ENCODE measurements around the gene C14orf180.

Gene C14orf180

GRCh38 chr14:104614126-104614812 is 34.7 kb downstream of the C14orf180 start:
- H3K4me3 ChIP-seq (ENCODE audit: low read depth, low read length): no peak overlapping the region
- DNase-seq (ENCODE audit: low read depth): no peak
- TF ChIP-seq CTCF (IDR thresholded peaks at IDR 0.05; ENCODE audit: low read depth, low read length) (no peak), MYC (IDR thresholded peaks at IDR 0.05; ENCODE audit: low read depth, low read length) (no peak), POLR2A (IDR thresholded peaks at IDR 0.05; ENCODE audit: extremely low read depth, insufficient read length) (no peak)
- TF ChIP-seq, protein P1, sequence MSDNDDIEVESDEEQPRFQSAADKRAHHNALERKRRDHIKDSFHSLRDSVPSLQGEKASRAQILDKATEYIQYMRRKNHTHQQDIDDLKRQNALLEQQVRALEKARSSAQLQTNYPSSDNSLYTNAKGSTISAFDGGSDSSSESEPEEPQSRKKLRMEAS (IDR thresholded peaks at IDR 0.05; ENCODE audit: low read depth, low read length): no peak

DNA sequence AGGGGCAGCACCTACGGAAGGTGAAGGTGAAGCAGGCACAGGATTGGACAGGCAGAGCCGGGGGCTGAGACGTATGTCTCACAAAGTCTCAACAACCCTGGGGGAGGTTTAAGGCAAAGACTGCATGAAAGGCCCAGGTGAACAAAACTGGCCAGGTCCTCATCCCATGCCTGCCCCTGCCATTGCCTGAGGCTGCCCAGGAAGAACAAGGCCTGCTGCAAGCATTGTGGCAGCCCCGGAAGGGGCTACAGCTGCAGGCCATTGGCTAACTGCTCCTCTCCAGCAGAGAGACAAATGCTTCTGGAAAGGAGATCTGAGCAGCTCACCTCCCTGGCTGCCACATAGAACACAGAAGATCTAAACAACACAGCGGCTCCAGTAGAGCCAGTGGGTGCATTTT is 45.4 kb downstream of the C14orf180 start:
- no peak overlapping the region for H3K4me3 ChIP-seq (ENCODE audit: low read depth, low read length)
- TF ChIP-seq, protein P1 (IDR thresholded peaks at IDR 0.05; ENCODE audit: low read depth, low read length): no peak
- TF ChIP-seq MYC (IDR thresholded peaks at IDR 0.05; ENCODE audit: low read depth, low read length): no peak
- no peak for TF ChIP-seq CTCF (IDR thresholded peaks at IDR 0.05; ENCODE audit: low read depth, low read length)
- no peak for TF ChIP-seq POLR2A (IDR thresholded peaks at IDR 0.05; ENCODE audit: extremely low read depth, insufficient read length)
- no peak for DNase-seq (ENCODE audit: low read depth)

- no peak for TF ChIP-seq MYC (IDR thresholded peaks at IDR 0.05; ENCODE audit: low read depth, low read length)
- TF ChIP-seq CTCF (IDR thresholded peaks at IDR 0.05; ENCODE audit: low read depth, low read length): no peak
- TF ChIP-seq, protein P1 (IDR thresholded peaks at IDR 0.05; ENCODE audit: low read depth, low read length): no peak
- TF ChIP-seq POLR2A (IDR thresholded peaks at IDR 0.05; ENCODE audit: extremely low read depth, insufficient read length): no peak
- no peak overlapping the region for H3K4me3 ChIP-seq (ENCODE audit: low read depth, low read length)
- no peak for DNase-seq (ENCODE audit: low read depth)
These were observed 53.2 kb downstream of the C14orf180 start for GRCh38 chr14:104632781-104633180.

- TF ChIP-seq CTCF (IDR thresholded peaks at IDR 0.05; ENCODE audit: low read depth, low read length) (no peak), POLR2A (IDR thresholded peaks at IDR 0.05; ENCODE audit: extremely low read depth, insufficient read length) (no peak), MYC (IDR thresholded peaks at IDR 0.05; ENCODE audit: low read depth, low read length) (no peak)
- TF ChIP-seq, protein P1 (IDR thresholded peaks at IDR 0.05; ENCODE audit: low read depth, low read length): no peak
- no peak for DNase-seq (ENCODE audit: low read depth)
These were observed 53.9 kb downstream of the C14orf180 start for GRCh38 chr14:104633276-104634137.

GRCh38 chr14:104634138-104634760 is 54.7 kb downstream of the C14orf180 start:
- H3K4me3 ChIP-seq (ENCODE audit: low read depth, low read length): no peak overlapping the region
- DNase-seq (ENCODE audit: low read depth): no peak
- TF ChIP-seq, protein P1 (IDR thresholded peaks at IDR 0.05; ENCODE audit: low read depth, low read length): no peak
- TF ChIP-seq MYC (IDR thresholded peaks at IDR 0.05; ENCODE audit: low read depth, low read length) (no peak), CTCF (IDR thresholded peaks at IDR 0.05; ENCODE audit: low read depth, low read length) (no peak), POLR2A (IDR thresholded peaks at IDR 0.05; ENCODE audit: extremely low read depth, insufficient read length) (no peak)

More at GRCh38 chr14:104633276-104634137, 53.9 kb downstream of the C14orf180 start:
- H3K4me3 ChIP-seq (ENCODE audit: low read depth, low read length): no peak overlapping the region

All from NB4 (cell line).